Measurements from ENCODE around the gene B4GALT5. TPM values are rescaled to one million over a fixed set of nuclear protein-coding genes. Genes with fewer than 3 reads are reported as not detected.

Gene B4GALT5
- polyA plus RNA-seq, 1 donor (not counting 4 experiments of a cell fraction or from before 2014, with no cell fraction given): 23.5 TPM

DNA sequence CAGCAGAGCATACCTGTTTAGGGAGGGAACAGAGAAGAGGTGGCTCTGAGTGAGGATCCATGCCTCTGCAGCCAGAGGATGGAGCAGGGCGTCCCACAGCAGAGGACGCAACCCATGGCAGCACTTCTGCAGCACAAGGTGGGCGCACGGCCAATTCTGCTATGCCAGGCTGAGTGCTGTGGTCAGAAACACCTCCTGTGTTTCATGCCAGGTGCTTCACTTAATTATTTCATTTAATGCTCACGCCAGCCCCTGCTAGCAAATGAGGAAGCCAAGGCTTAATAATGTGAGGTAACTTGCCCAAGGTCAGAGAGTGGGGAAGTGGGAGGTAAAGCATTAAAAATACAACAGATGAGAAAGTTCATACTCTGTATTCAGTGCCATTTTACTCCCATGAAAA is 77.2 kb downstream of the B4GALT5 start:
- Histone ChIP-seq H3K9me1 (ENCODE audit: control insufficient read depth, extremely low read depth, insufficient read depth, low read length) (no peaks in the 10 kb centered on the region), H4K20me1 (ENCODE audit: control insufficient read depth, extremely low read depth, insufficient read depth, low read length) (no peaks in the 10 kb centered on the region), H3K4me2 (ENCODE audit: control insufficient read depth, extremely low read depth, insufficient read depth, low read depth, low read length) (no peak overlapping the region), H3K27me3 (ENCODE audit: control insufficient read depth, extremely low read depth, insufficient read depth, low read length) (no peaks in the 10 kb centered on the region), H3K4me3 (ENCODE audit: control insufficient read depth in 2 of 3, extremely low read depth in 1 of 3, insufficient read depth in 2 of 3, low read depth in 1 of 3, low read length in 3 of 3) (no peak overlapping the region), H3K79me2 (ENCODE audit: control insufficient read depth, insufficient read depth, low read length) (no peaks in the 10 kb centered on the region), H3K9me3 (ENCODE audit: control insufficient read depth, low read depth, low read length) (no peaks in the 10 kb centered on the region), H3K4me1 (ENCODE audit: control insufficient read depth, extremely low read depth, insufficient read depth, low read length) (no peaks in the 10 kb centered on the region), H2AFZ (ENCODE audit: control insufficient read depth, low read length) (no peak overlapping the region), H3K27ac (ENCODE audit: control insufficient read depth, insufficient read depth, low read length) (no peak overlapping the region), H3K36me3 (ENCODE audit: control insufficient read depth in 2 of 2, extremely low read depth in 1 of 2, insufficient read depth in 2 of 2, low read length in 2 of 2) (peaks cover 22 to 38% of the 10 kb centered on the region in 2 experiments), H3K9ac (ENCODE audit: control insufficient read depth, extremely low read depth, insufficient read depth, low read length) (no peak overlapping the region)
- FAIRE-seq (no peak), DNase-seq (ENCODE audit: low read depth, low spot score) (no peak)
- dilution Hi-C loops (cut with MboI; ENCODE audit: extremely low pct_ligation_motif_present, low sequenced_read_pairs): no loop called here
- TF ChIP-seq, protein P1, sequence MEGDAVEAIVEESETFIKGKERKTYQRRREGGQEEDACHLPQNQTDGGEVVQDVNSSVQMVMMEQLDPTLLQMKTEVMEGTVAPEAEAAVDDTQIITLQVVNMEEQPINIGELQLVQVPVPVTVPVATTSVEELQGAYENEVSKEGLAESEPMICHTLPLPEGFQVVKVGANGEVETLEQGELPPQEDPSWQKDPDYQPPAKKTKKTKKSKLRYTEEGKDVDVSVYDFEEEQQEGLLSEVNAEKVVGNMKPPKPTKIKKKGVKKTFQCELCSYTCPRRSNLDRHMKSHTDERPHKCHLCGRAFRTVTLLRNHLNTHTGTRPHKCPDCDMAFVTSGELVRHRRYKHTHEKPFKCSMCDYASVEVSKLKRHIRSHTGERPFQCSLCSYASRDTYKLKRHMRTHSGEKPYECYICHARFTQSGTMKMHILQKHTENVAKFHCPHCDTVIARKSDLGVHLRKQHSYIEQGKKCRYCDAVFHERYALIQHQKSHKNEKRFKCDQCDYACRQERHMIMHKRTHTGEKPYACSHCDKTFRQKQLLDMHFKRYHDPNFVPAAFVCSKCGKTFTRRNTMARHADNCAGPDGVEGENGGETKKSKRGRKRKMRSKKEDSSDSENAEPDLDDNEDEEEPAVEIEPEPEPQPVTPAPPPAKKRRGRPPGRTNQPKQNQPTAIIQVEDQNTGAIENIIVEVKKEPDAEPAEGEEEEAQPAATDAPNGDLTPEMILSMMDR (optimal IDR thresholded peaks at IDR 0.05 in 1 of 3, IDR thresholded peaks at IDR 0.05 in 1 of 3, conservative IDR thresholded peaks at IDR 0.05 in 1 of 3; ENCODE audit: extremely low read depth in 1 of 3, insufficient read depth in 2 of 3, low read length in 3 of 3): no peak
- no peak for TF ChIP-seq EZH2 (IDR thresholded peaks at IDR 0.05; ENCODE audit: low read length)

DNA sequence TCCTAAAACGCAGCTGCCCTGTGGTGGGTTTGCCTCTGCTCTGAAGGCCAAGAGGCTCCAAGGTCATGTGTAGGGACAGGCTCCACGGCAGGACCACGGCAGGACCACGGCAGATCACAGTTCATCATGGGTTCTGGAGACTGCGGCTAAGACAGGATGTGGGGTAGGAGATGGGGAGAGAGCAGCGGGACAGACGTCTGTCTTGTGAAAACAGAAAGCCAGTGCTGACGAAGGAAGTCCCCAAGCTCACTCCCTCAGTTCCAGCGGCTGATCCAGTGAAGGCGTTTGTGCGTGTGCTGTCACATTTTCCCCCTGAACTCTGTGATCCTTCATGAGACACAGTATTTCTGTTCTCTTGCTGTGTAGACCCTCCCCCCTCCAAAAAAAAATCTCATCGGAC is 77.8 kb downstream of the B4GALT5 start:
- Histone ChIP-seq H3K4me2 (ENCODE audit: control insufficient read depth, extremely low read depth, insufficient read depth, low read depth, low read length) (no peak overlapping the region), H3K27me3 (ENCODE audit: control insufficient read depth, extremely low read depth, insufficient read depth, low read length) (no peaks in the 10 kb centered on the region), H4K20me1 (ENCODE audit: control insufficient read depth, extremely low read depth, insufficient read depth, low read length) (no peaks in the 10 kb centered on the region), H3K79me2 (ENCODE audit: control insufficient read depth, insufficient read depth, low read length) (no peaks in the 10 kb centered on the region), H3K9ac (ENCODE audit: control insufficient read depth, extremely low read depth, insufficient read depth, low read length) (no peak overlapping the region), H3K9me1 (ENCODE audit: control insufficient read depth, extremely low read depth, insufficient read depth, low read length) (no peaks in the 10 kb centered on the region), H2AFZ (ENCODE audit: control insufficient read depth, low read length) (no peak overlapping the region), H3K36me3 (ENCODE audit: control insufficient read depth in 2 of 2, extremely low read depth in 1 of 2, insufficient read depth in 2 of 2, low read length in 2 of 2) (peaks cover 19 to 34% of the 10 kb centered on the region in 2 experiments), H3K4me3 (ENCODE audit: control insufficient read depth in 2 of 3, extremely low read depth in 1 of 3, insufficient read depth in 2 of 3, low read depth in 1 of 3, low read length in 3 of 3) (no peak overlapping the region), H3K4me1 (ENCODE audit: control insufficient read depth, extremely low read depth, insufficient read depth, low read length) (no peaks in the 10 kb centered on the region), H3K27ac (ENCODE audit: control insufficient read depth, insufficient read depth, low read length) (no peak overlapping the region), H3K9me3 (ENCODE audit: control insufficient read depth, low read depth, low read length) (no peaks in the 10 kb centered on the region)
- FAIRE-seq (no peak), DNase-seq (ENCODE audit: low read depth, low spot score) (no peak)
- dilution Hi-C loops (cut with MboI; ENCODE audit: extremely low pct_ligation_motif_present, low sequenced_read_pairs): no loop called here
- TF ChIP-seq, protein P1 (optimal IDR thresholded peaks at IDR 0.05 in 1 of 3, IDR thresholded peaks at IDR 0.05 in 1 of 3, conservative IDR thresholded peaks at IDR 0.05 in 1 of 3; ENCODE audit: extremely low read depth in 1 of 3, insufficient read depth in 2 of 3, low read length in 3 of 3): no peak
- no peak for TF ChIP-seq EZH2 (IDR thresholded peaks at IDR 0.05; ENCODE audit: low read length)
